ENCODE results near the gene EPDR1.

GRCh38 chr7:37912756-37913155 lies 7.7 kb upstream of the EPDR1 start:
- no peak for TF ChIP-seq EZH2 (IDR thresholded peaks at IDR 0.05; ENCODE audit: borderline replicate concordance, insufficient read depth, low read length, poor library complexity, severe bottlenecking)
- no peak for TF ChIP-seq CTCF (IDR thresholded peaks at IDR 0.05; ENCODE audit: poor library complexity, severe bottlenecking)

Measured in neural cell (in vitro differentiated cells).